ENCODE data around the gene C1orf74.

Gene C1orf74

DNA sequence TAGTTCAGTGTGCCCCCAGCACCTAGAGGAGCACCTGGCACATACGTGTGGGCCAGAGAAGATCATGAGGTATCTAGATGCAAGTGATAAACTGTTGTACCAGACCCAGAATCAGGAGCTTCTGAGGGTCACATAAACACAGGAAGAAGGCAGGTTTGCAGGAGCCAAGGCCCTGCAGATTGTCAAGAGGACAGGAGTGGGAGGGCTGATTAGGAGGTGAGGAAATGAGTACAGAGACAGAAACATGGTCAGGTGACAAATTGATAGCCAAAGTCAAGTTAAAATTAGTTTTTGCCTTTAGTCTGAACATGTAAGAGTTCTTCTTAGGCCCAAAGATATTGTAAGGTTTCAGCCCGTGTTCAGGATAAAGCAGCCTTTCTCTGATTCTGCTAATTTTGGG lies 42.5 kb downstream of the C1orf74 start:
- DNase-seq = no peak

DNA sequence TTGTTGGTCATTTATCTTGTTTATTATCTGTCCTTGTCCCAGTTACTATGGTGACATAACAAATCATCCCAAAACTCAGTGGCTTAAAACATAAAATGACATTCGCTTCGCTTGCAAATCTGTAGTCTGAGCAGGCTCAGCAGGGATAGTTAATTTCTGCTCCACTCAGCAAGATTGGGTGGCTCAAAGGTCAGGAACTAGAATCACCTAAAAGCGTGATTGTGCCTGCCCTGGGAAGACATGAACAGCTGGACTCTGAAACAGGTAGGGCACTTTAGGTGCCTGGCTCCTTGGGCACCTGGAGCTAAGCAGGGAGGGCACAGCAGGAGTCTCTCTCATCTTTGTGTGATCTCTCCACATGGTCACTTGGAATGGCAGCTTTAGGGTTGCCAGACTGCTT lies 43.2 kb downstream of the C1orf74 start:
- no peak for DNase-seq

- DNase-seq = no peak
Observed at GRCh38 chr1:209738270-209738669, 46.1 kb downstream of the C1orf74 start.

DNA sequence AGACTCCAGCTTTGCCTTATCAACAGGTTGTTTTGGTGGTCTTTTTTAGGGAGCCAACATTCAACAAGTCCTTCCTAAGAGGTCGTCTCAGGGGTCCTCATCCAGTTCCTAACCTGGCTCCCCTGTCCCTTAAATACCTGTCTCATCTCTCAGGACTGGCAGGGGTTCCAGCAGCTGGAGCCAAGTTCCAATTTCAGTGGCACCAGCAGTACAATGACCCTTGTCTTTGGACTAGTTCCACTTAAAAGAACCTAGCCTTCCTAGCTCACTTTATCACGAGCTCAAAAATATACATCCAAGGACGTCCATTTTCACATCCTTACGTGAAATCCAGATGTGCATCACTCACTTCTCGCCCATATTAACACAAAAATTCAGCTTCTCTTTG lies 47.2 kb downstream of the C1orf74 start:
- DNase-seq = no peak

DNA sequence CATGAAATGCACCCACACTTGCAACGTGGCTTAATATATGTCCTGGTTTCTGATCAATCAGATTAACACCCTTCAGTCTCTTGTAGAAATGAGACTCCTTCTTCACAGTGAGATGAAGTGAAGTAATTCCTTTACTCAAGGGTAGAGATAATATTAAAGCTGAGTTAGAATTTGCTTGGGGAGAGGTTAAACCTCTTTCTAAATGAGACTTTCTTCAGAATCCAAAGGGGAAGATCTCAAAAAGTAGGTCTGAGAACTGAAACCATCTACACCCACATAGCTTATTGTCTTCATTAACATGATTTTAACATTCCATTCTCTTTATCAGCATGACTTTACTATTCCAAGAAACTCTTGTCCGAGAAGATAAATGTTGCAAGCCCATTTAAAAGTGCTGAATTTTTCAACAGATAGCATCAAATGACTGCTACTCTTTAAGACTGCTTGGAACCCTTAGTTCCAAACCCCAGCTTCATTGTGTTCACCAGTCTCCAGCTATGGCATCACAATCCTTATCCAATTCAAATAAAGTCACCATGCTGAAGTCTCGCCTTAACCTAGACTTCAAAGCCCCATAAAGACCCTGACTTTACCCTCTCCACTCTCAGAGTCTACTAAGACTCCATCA lies 47.8 kb downstream of the C1orf74 start:
- DNase-seq = no peak

- DNase-seq = no peak
Observed at GRCh38 chr1:209733409-209734192, 50.8 kb downstream of the C1orf74 start.

GRCh38 chr1:209732725-209733124 lies 51.6 kb downstream of the C1orf74 start:
- DNase-seq = no peak

DNA sequence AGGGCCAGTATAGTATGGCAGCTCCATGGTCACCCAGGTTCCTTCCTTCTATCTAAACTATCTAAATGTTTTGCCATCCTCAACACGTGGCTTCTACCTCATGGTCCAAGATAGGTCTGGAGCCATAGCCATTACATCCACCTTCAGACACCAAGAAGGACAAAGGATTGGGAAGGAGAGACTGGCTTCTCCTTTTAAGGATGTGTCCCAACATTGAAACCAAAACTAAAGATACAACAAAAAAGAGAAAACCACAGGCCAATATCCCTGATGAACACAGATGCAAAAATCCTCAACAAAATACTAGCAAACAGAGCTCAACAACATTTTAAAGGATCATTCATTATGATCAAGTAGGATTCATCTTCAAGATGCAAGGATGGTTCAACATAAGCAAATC lies 54.9 kb downstream of the C1orf74 start:
- no peak for DNase-seq
